DOHH2 (cell line): ENCODE data around the gene PDE2A.

Source experiments
- H3F3A ChIP-seq: fragments of 200-600 bp; sonication (generic), shearing (Covaris generic); 2 replicates; pipeline ENCODE4 v1.6.0; 2016; ENCODE audit warnings: antibody characterized with exemption, mild to moderate bottlenecking; ENCODE audit not compliant: control insufficient read depth, insufficient read depth
- H3K27ac ChIP-seq: fragments of 200-600 bp; sonication (generic); 2 replicates; pipeline ENCODE4 v1.5.1; 2014; ENCODE audit warnings: low read depth, mild to moderate bottlenecking, low read length, moderate library complexity
- H3K27me3 ChIP-seq: fragments of 200-600 bp; sonication (generic); 2 replicates; pipeline ENCODE4 v1.6.1; 2014; ENCODE audit warnings: mild to moderate bottlenecking, low read length, mixed read lengths; ENCODE audit not compliant: control insufficient read depth
- H3K36me3 ChIP-seq: fragments of 200-600 bp; sonication (generic); 2 replicates; pipeline ENCODE4 v1.6.1; 2014; ENCODE audit warnings: mild to moderate bottlenecking, low read length, moderate library complexity, mixed read lengths; ENCODE audit not compliant: control insufficient read depth
- H3K4me1 ChIP-seq: fragments of 200-600 bp; sonication (generic); 2 replicates; pipeline ENCODE4 v1.6.1; 2014; ENCODE audit warnings: mild to moderate bottlenecking, low read length, mixed read lengths; ENCODE audit not compliant: control insufficient read depth
- H3K4me2 ChIP-seq: fragments of 200-600 bp; sonication (generic); 2 replicates; pipeline ENCODE4 v1.6.0; 2014; ENCODE audit warnings: mild to moderate bottlenecking, low read length, moderate library complexity
- H3K4me3 ChIP-seq: fragments of 200-600 bp; sonication (generic); 2 replicates; pipeline ENCODE4 v1.5.1; 2014; ENCODE audit warnings: mild to moderate bottlenecking, low read length, mixed read lengths
- H3K79me2 ChIP-seq: fragments of 200-600 bp; sonication (generic); 2 replicates; pipeline ENCODE4 v1.6.1; 2014; ENCODE audit warnings: mild to moderate bottlenecking, low read length, mixed read lengths; ENCODE audit not compliant: control insufficient read depth
- H3K9me2 ChIP-seq: fragments of 200-600 bp; sonication (generic); replicated peaks from 2 replicates; pipeline ENCODE4 v1.6.1; 2014; ENCODE audit warnings: mild to moderate bottlenecking, low read length, mixed read lengths; ENCODE audit not compliant: control insufficient read depth
- H3K9me3 ChIP-seq: fragments of 200-600 bp; sonication (generic); 2 replicates; pipeline ENCODE4 v1.6.1; 2014; ENCODE audit warnings: antibody characterized with exemption, low read length, mixed read lengths; ENCODE audit not compliant: control insufficient read depth, insufficient read depth
- H4K20me1 ChIP-seq: fragments of 200-600 bp; sonication (generic); 2 replicates; pipeline ENCODE4 v1.6.0; 2014; ENCODE audit warnings: low read depth, mild to moderate bottlenecking, antibody characterized with exemption, low read length, moderate library complexity; ENCODE audit not compliant: control insufficient read depth, insufficient read depth
- EZH2phosphoT487 ChIP-seq: fragments of 200-600 bp; sonication (generic); IDR thresholded peaks from 2 replicates; pipeline ENCODE4 v1.6.1; 2017; ENCODE audit warnings: borderline replicate concordance, mild to moderate bottlenecking, antibody characterized with exemption, low read length, moderate library complexity, mixed read lengths
- TF ChIP-seq, protein P1 (sequence below): fragments of 200-600 bp; sonication (generic); IDR thresholded peaks from one replicate; pipeline ENCODE4 v1.5.1; 2014; ENCODE audit warnings: antibody characterized with exemption, mild to moderate bottlenecking, low read depth, low read length; ENCODE audit not compliant: poor library complexity, severe bottlenecking

The PDE2A gene

GRCh38 chr11:72671152-72672099 lies 2.8 kb downstream of the PDE2A start:
- Histone ChIP-seq H3K79me2 (no peaks in the 10 kb centered on the region), H3F3A (no peaks in the 10 kb centered on the region), H4K20me1 (no peaks in the 10 kb centered on the region), H3K4me2 (no peak overlapping the region), H3K4me1 (0 out of 2 replicates have a peak, but pooled peaks cover 3% of the 10 kb centered on the region), H3K4me3 (no peak overlapping the region), H3K27me3 (peaks cover 47% of the 10 kb centered on the region), H3K9me3 (peaks cover 17% of the 10 kb centered on the region; the same call in 1 of the 2 replicates), H3K27ac (no peak overlapping the region), H3K9me2 (no peaks in the 10 kb centered on the region), H3K36me3 (no peaks in the 10 kb centered on the region)
- TF ChIP-seq, protein P1, sequence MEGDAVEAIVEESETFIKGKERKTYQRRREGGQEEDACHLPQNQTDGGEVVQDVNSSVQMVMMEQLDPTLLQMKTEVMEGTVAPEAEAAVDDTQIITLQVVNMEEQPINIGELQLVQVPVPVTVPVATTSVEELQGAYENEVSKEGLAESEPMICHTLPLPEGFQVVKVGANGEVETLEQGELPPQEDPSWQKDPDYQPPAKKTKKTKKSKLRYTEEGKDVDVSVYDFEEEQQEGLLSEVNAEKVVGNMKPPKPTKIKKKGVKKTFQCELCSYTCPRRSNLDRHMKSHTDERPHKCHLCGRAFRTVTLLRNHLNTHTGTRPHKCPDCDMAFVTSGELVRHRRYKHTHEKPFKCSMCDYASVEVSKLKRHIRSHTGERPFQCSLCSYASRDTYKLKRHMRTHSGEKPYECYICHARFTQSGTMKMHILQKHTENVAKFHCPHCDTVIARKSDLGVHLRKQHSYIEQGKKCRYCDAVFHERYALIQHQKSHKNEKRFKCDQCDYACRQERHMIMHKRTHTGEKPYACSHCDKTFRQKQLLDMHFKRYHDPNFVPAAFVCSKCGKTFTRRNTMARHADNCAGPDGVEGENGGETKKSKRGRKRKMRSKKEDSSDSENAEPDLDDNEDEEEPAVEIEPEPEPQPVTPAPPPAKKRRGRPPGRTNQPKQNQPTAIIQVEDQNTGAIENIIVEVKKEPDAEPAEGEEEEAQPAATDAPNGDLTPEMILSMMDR = no peak
- TF ChIP-seq EZH2phosphoT487 = no peak

GRCh38 chr11:72670041-72670440 lies 4.2 kb downstream of the PDE2A start:
- Histone ChIP-seq H3K4me3 (no peak overlapping the region), H3F3A (no peaks in the 10 kb centered on the region), H3K36me3 (no peaks in the 10 kb centered on the region), H3K79me2 (no peaks in the 10 kb centered on the region), H3K4me1 (0 out of 2 replicates have a peak, but pooled peaks cover 3% of the 10 kb centered on the region), H3K9me2 (no peaks in the 10 kb centered on the region), H3K9me3 (peaks cover 17% of the 10 kb centered on the region; the same call in 1 of the 2 replicates), H4K20me1 (no peaks in the 10 kb centered on the region), H3K4me2 (no peak overlapping the region), H3K27me3 (peaks cover 34% of the 10 kb centered on the region), H3K27ac (no peak overlapping the region)
- TF ChIP-seq, protein P1 = no peak
- TF ChIP-seq EZH2phosphoT487 = no peak

GRCh38 chr11:72669527-72669926 lies 4.7 kb downstream of the PDE2A start:
- H3K4me3 ChIP-seq = no peak overlapping the region
- H3K36me3 ChIP-seq = no peaks in the 10 kb centered on the region
- H3K4me2 ChIP-seq = no peak overlapping the region
- H4K20me1 ChIP-seq = no peaks in the 10 kb centered on the region
- no peaks in the 10 kb centered on the region for H3F3A ChIP-seq
- no peak for TF ChIP-seq EZH2phosphoT487
- TF ChIP-seq, protein P1 = no peak
- peaks cover 17% of the 10 kb centered on the region; the same call in 1 of the 2 replicates for H3K9me3 ChIP-seq
- peaks cover 29% of the 10 kb centered on the region for H3K27me3 ChIP-seq
- H3K9me2 ChIP-seq = no peaks in the 10 kb centered on the region
- 0 out of 2 replicates have a peak, but pooled peaks cover 3% of the 10 kb centered on the region for H3K4me1 ChIP-seq
- H3K79me2 ChIP-seq = no peaks in the 10 kb centered on the region
- H3K27ac ChIP-seq = no peak overlapping the region
